Inflammatory macrophage treated with lipopolysaccharide for 4 hours (primary cell): ENCODE results near the gene PDE6G.

Experiments
- DNase-seq: peaks from one replicate; pipeline ENCODE4 v3.0.0-alpha.2; 2020

Gene PDE6G

DNA sequence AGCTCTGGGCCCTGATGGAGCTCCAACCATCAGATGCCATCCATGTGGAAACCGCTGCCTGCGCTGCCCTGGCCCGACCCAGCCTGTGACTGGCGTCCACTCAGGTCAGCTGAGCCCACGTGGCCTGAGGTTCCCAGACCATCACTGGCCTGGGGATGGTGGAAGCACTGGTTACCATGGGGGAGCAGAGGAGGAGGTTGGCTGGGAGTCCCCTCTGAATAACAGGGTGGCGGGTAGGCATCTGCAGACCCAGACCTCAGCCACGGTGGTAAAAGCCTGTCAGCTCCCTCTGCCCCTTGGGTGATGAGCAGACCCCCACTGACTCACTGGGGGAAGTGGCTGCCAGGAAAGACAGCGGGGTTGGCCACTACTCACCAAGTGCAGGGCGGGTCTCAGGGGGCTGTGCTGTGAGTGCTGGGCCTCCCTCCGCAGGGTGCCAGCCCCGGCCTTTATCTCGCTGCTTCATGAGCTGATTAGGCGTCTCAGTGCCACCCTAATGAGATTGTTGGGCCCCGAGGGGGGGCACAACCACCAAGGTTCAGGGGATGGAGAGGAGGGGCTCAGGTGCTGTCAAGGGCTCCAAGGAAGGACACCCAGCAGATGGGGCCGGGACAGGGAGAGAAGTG, at the start of gene PDE6G:
Gene PDE6G (minus strand): TSS at position 425 of the 626 bp plus-strand sequence. CDS start 3,237 bp downstream, outside the sequence.
- DNase-seq: no peak

- DNase-seq: no peak
Measured at GRCh38 chr17:81705518-81706231, 49.3 kb upstream of the PDE6G start.

GRCh38 chr17:81703747-81704654, 47.7 kb upstream of the PDE6G start:
- DNase-seq: no peak

DNA sequence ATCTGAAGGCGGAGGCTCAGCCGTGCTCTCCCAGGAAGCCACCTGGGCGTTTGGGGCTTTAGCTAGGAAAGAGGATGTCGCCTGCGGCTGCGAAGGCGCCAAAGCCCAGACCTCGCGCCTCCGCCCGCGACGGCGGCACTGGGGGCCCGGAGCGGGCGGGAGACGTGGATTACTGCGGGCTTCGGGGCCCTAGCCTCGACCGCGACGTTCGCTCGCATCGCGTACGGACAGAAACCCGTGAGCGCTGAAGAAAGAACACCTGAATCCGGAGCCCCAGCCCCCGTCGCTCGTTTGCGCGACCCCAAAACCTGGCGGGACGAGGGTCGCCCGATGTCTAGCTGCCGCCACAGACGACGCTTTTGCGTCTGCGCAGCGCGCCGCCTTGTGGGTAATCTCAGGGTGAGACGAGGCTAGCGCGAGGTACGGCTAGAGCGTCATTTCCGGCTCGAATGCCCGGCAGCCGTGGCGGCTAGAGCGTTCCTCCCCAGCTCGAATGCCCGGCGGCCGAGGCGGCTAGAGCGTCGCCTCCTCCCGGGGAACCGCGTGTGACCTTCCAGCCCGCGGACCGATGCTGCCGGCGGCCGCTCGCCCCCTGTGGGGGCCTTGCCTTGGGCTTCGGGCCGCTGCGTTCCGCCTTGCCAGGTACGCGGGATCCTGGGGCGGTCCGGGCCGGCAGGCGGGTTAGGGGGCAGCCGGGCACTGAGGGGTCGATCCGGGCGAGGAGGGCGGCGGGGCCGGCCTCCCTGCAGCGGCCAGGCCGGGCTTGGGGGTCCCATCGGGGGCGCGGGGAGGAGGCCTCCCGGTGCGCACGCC, 46.8 kb upstream of the PDE6G start, which contains the start of gene MRPL12:
Gene MRPL12 (plus strand): TSS at position 434 of the 813 bp plus-strand sequence. CDS start 135 bp downstream, at position 569.
- DNase-seq: peak; percentile 96

DNA sequence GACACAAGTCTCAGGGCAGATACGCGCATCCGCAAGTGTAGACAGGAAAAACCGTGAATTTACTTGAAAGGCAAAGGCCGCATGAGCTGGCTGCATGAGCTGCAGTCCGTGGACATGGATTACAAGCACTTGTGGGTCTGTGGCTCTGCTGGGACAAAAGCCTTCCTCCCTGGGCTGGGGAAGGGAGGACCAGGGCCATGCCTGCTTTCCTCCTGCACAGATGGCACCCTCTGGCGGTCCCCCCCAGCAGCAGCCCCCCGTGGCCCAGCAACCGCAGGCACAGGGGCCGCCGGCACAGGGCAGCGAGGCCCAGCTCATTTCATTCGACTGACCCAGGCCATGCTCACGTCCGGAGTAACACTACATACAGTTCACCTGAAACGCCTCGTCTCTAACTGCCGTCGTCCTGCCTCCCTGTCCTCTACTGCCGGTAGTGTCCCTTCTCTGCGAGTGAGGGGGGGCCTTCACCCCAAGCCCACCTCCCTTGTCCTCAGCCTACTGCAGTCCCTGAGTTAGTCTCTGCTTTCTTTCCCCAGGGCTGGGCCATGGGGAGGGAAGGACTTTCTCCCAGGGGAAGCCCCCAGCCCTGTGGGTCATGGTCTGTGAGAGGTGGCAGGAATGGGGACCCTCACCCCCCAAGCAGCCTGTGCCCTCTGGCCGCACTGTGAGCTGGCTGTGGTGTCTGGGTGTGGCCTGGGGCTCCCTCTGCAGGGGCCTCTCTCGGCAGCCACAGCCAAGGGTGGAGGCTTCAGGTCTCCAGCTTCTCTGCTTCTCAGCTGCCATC, 45.1 kb upstream of the PDE6G start:
- no peak for DNase-seq

GRCh38 chr17:81700353-81701287, 44.3 kb upstream of the PDE6G start:
- no peak for DNase-seq

DNA sequence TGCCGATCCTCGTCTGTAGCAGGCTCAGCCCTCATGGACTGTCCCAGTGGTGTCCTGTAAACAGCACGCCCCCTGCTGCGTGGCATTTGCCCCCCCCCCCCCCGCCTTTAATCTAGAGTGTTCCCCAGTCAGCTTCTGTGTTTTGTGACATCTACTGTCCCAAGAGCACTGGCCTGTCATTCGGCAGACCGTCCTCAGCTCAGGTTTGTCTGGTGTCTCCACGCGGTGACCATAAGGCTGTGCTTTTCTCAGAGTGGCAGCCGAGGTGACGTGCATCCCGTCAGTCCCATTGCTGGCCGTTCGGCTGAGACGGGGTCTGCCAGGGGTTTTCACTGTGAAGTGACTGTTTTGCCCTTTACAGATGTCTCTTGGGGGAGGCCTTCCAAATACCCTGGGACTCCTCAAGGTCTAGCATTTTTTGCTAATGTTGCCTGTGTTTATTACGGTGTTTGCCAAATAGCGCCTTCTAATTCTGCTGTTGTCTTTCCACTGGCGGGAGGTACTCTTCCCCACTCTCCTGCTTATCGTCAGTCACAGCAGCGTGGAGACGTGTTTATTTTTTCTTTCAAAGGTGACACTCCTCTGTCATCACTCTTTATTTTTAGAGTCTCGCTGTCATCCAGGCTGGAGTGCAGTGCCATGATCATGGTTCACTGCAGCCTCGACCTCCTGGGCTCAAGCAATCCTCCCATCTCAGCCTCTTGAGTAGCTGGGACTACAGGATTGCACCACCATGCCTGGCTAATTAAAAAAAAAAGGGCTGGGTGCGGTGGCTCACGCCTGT, 41.1 kb upstream of the PDE6G start:
- no peak for DNase-seq

DNA sequence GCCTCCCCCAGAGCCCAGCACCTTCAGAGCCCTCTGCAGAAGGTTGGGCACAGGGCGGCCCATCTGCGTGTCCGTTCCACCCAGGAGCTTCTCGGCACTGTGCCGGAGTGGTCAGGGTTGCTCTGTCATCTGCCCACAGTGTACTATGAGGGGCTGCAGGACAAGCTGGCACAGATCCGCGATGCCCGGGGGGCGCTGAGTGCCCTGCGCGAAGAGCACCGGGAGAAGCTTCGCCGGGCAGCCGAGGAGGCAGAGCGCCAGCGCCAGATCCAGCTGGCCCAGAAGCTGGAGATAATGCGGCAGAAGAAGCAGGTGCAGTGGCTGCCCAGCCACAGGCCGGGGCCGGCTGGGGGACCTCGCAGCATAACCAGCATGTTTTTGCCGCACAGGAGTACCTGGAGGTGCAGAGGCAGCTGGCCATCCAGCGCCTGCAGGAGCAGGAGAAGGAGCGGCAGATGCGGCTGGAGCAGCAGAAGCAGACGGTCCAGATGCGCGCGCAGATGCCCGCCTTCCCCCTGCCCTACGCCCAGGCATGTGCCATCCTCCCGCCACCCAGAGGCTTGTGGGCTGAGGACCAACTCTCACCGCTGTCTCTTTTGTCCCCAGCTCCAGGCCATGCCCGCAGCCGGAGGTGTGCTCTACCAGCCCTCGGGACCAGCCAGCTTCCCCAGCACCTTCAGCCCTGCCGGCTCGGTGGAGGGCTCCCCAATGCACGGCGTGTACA, 40.0 kb upstream of the PDE6G start:
- DNase-seq: no peak

GRCh38 chr17:81695801-81696200, 39.5 kb upstream of the PDE6G start:
- no peak for DNase-seq

DNA sequence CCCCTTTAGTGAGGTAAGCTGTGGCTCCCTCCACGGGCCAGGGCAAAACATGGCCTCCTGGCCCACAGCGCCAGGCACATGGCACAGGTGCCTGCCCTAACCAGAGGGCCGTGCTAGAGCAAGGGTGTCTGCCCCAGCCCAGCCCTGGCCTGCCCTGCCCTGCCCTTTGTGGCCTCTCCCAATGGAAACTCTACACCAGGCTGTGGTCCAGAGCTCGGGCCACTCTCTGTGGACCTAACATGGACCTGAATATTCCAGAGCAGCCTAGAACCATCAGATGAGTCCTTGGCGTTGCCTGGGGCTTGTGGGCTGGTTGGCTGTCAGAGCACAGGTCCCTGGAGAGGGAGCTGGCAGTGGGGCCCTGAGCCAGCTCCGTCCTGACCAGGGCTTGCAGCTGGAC, 38.9 kb upstream of the PDE6G start:
- no peak for DNase-seq

DNA sequence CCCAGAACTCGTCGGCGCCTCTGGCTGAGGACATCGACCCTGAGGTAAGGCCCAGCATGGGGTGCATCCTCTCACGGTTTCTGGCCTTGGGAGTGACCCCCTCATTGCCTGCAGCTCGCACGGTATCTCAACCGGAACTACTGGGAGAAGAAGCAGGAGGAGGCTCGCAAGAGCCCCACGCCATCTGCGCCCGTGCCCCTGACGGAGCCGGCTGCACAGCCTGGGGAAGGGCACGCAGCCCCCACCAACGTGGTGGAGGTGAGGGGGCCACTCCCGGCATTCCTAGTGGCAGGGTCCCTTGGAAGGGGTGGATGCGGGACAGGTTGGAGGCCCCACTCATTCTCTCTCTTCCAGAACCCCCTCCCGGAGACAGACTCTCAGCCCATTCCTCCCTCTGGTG, 38.5 kb upstream of the PDE6G start:
- DNase-seq: no peak

GRCh38 chr17:81693509-81694210, 37.3 kb upstream of the PDE6G start:
- no peak for DNase-seq

DNA sequence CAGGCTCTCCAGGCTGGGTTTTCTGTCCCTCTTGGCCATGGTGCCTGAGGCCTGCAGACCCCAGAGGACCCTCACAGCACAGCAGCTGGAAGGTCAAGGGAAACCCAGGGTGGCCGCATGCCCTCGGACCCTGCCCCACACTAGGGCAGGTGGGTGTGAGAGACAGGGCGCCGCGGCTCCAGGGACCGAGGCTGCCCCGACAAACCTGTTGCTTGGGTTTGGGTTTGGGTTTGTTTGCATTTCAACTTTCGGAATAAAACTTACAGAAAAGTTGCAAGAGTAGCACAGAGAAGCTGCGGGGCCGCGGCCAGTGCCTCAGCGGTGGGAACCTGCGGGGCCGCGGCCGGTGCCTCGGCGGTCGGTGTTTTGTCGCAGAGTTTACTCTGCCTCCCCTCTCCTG, 35.3 kb upstream of the PDE6G start:
- DNase-seq: no peak

DNA sequence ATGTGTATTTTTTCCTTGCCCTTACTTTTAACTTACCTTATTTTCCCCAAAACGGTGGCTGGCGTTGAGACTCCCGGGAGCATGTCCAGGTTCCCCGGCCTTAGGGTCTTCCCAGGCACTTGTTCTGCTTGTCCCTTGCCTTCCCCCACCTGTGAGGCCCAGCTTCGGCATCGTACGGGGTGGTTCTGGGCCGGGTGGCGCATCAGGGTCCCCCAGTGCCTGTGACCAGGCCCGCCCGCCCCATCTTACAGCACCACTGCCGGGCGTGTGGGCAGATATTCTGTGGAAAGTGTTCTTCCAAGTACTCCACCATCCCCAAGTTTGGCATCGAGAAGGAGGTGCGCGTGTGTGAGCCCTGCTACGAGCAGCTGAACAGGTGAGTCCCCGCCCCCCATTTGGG, 34.9 kb upstream of the PDE6G start:
- DNase-seq: no peak

- DNase-seq: no peak
Measured at GRCh38 chr17:81690549-81690948, 34.2 kb upstream of the PDE6G start.

DNA sequence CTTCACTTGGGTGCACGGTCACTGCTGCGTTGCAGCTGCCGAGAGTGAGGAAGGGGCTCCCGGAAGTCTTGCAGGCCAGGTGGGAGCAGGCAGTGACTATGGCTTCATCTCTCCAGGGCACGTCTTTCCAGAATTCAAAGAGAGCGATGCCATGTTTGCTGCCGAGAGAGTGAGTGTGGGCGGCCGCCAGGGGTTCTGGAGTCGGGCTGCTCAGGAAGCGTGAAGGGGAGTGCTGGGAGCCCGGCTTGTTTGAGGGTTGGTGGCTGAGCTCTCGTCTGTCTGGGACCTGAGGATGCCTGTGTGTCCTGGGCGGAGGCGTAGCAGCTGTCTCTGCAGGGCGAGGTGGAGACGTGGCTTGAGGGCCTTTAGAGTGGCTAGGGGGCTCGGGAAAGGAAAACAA, 33.7 kb upstream of the PDE6G start:
- no peak for DNase-seq

- DNase-seq: no peak
Measured at GRCh38 chr17:81688616-81689015, 32.3 kb upstream of the PDE6G start.

DNA sequence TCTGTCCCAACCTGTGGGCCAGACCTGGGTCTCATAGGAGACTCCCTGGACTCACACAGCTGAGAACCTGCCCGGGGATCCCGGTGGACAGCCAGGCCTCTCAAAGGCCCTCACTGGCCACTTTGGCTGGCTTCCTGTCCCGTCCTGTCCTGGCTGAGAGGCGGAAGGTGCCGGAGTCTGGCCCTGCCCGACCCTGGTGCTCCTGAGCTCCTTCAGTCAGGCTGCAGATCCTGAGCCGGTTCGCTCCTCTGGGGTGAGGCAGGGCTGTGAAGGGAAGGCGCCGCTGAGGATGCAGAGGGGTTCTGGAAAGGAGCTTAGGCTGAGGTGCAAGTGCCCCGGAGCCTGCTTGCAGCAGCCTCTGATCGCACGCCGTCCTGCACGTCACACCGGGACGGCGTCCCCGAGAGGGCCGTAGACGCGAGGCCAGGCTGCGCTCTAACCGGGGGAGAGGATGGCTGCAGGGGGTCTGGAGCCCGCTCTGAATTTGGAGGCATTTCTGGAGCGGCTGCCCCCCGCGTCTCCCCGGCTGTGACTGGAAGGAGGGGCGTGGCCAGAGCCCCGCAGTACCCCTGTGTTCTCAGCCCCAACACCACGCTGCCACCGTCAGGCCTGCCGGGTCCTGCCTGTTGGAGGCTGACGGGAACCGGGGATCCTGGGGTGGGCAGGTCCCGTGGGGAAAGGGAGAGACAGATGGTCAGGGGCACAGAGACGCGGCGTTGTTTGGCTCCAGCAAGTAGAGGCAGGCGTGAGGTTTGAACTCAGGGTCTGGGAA, 31.6 kb upstream of the PDE6G start:
- DNase-seq: no peak
